ENCODE data around the gene GLS. TPM values are rescaled to one million over a fixed set of nuclear protein-coding genes. Genes with fewer than 3 reads are reported as not detected.

The GLS gene
- polyA plus RNA-seq, 1 experiment: 206 TPM

GRCh38 chr2:190996338-190996946, 115.8 kb downstream of the GLS start:
- no peaks in the 10 kb centered on the region for H3K9me3 ChIP-seq (ENCODE audit: control insufficient read depth, insufficient read depth, low read length)
- ChIA-PET POLR2A (no interaction called here), CTCF (interaction anchor here (0.6 to 2.0 kb wide), 10 partner anchors 9 to 532 kb away, joined by 3 to 8 read pairs (median 4); no protein-coding TSS in a partner anchor)
- no peak overlapping the region for H3K4me3 ChIP-seq (ENCODE audit: low read depth, low read length)
- no peak for DNase-seq (ENCODE audit: low read depth, low spot score)
- TF ChIP-seq, protein P1, sequence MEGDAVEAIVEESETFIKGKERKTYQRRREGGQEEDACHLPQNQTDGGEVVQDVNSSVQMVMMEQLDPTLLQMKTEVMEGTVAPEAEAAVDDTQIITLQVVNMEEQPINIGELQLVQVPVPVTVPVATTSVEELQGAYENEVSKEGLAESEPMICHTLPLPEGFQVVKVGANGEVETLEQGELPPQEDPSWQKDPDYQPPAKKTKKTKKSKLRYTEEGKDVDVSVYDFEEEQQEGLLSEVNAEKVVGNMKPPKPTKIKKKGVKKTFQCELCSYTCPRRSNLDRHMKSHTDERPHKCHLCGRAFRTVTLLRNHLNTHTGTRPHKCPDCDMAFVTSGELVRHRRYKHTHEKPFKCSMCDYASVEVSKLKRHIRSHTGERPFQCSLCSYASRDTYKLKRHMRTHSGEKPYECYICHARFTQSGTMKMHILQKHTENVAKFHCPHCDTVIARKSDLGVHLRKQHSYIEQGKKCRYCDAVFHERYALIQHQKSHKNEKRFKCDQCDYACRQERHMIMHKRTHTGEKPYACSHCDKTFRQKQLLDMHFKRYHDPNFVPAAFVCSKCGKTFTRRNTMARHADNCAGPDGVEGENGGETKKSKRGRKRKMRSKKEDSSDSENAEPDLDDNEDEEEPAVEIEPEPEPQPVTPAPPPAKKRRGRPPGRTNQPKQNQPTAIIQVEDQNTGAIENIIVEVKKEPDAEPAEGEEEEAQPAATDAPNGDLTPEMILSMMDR (IDR thresholded peaks at IDR 0.05; ENCODE audit: low read depth, low read length): peak; percentile 77
- no peak overlapping the region for H3K27ac ChIP-seq (ENCODE audit: low read depth, low read length)
- no peaks in the 10 kb centered on the region for H3K27me3 ChIP-seq (ENCODE audit: control insufficient read depth, insufficient read depth, low read length)

- DNase-seq (ENCODE audit: low read depth, low spot score): no peak
- CTCF ChIA-PET: interaction anchor here (0.6 to 2.0 kb wide), 10 partner anchors 8 to 531 kb away, joined by 3 to 8 read pairs (median 4); no protein-coding TSS in a partner anchor
- H3K4me3 ChIP-seq (ENCODE audit: low read depth, low read length): no peak overlapping the region
- POLR2A ChIA-PET: no interaction called here
- H3K27ac ChIP-seq (ENCODE audit: low read depth, low read length): no peak overlapping the region
- H3K9me3 ChIP-seq (ENCODE audit: control insufficient read depth, insufficient read depth, low read length): no peaks in the 10 kb centered on the region
- TF ChIP-seq, protein P1 (IDR thresholded peaks at IDR 0.05; ENCODE audit: low read depth, low read length): no peak
- H3K27me3 ChIP-seq (ENCODE audit: control insufficient read depth, insufficient read depth, low read length): no peaks in the 10 kb centered on the region
These were observed 116.3 kb downstream of the GLS start for GRCh38 chr2:190996947-190997346.

GRCh38 chr2:190997526-190998113, 117.0 kb downstream of the GLS start:
- POLR2A ChIA-PET: no interaction called here
- H3K4me3 ChIP-seq (ENCODE audit: low read depth, low read length): no peak overlapping the region
- H3K27ac ChIP-seq (ENCODE audit: low read depth, low read length): no peak overlapping the region
- H3K27me3 ChIP-seq (ENCODE audit: control insufficient read depth, insufficient read depth, low read length): no peaks in the 10 kb centered on the region
- CTCF ChIA-PET: interaction anchor here (0.9 to 2.0 kb wide), 3 partner anchors 15 to 158 kb away, joined by 3 to 7 read pairs (median 6); no protein-coding TSS in a partner anchor
- H3K9me3 ChIP-seq (ENCODE audit: control insufficient read depth, insufficient read depth, low read length): no peaks in the 10 kb centered on the region
- TF ChIP-seq, protein P1 (IDR thresholded peaks at IDR 0.05; ENCODE audit: low read depth, low read length): no peak
- no peak for DNase-seq (ENCODE audit: low read depth, low spot score)

DNA sequence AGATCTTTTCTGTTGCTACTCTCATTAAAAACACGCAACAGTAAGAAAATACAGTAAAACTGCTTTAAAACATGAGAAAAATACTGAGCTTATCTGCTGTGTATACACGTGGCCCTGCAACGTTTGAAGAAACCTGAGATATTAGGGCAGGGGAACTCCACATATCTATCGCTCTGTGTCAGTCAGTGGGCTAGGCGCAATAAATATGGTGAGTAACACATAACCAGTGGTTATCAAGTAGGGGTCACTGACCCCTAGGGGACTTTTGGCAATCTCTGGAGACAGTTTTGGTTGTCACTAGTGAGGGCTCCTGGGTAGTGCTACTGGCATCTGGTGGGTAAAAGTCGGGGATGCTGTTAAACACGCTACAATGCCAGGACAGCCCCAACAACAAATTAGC, 118.4 kb downstream of the GLS start:
- ChIA-PET CTCF (interaction anchor here (1.4 kb wide), 1 partner anchor 9 kb away, joined by 3 read pairs; no protein-coding TSS in a partner anchor), POLR2A (no interaction called here)
- Histone ChIP-seq H3K9me3 (ENCODE audit: control insufficient read depth, insufficient read depth, low read length) (peaks cover 3% of the 10 kb centered on the region; the same call in 1 of the 2 replicates), H3K27me3 (ENCODE audit: control insufficient read depth, insufficient read depth, low read length) (no peaks in the 10 kb centered on the region), H3K27ac (ENCODE audit: low read depth, low read length) (no peak overlapping the region), H3K4me3 (ENCODE audit: low read depth, low read length) (no peak overlapping the region)
- TF ChIP-seq, protein P1 (IDR thresholded peaks at IDR 0.05; ENCODE audit: low read depth, low read length): no peak
- no peak for DNase-seq (ENCODE audit: low read depth, low spot score)
